Right renal pelvis (tissue), 4 donors: ENCODE results near the gene TAF6. TPM values are rescaled to one million over a fixed set of nuclear protein-coding genes. Genes with fewer than 3 reads are reported as not detected.
A peak's percentile ranks its signal among the peaks of the same experiment; 100 is the strongest.

ENCODE experiments used
- DNase-seq, 4 donors: peaks; one replicate each; pipeline ENCODE4 v3.0.0-alpha.2; 2013; ENCODE audit warnings: low read depth in 4 of 4, low spot score in 3 of 4, missing footprints in 1 of 4
- polyA plus RNA-seq, 4 donors: library from polyadenylated mRNA; unstranded; fragments of 120-200 nt; gene quantifications; one replicate each; pipeline ENCODE4 v1.2.1, GENCODE V29; 2013; ENCODE audit not compliant: insufficient read length in 4 of 4

Gene TAF6
- polyA plus RNA-seq, 4 donors, result 53.9 to 64.5 (median 60.1) TPM

DNA sequence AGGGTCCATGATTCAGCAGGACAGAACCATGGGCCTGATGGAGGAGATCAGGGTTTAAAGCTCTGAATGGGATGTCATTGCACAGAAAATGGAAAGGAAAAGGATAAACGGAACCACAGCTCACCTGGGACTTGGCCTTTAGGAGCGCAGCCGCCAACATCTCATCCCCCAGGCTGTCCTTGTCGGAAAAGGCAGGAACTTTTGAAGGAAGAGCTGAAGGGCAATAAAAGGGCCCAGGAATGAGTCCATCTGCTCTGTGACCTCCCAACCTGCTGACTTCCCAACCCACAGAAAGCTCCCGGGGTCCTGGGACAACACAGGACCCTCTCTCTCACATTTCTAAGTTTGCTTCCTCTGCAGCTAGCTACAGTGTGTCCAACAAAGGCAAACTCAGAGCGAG lies 43.7 kb downstream of the TAF6 start:
- no peak for DNase-seq

DNA sequence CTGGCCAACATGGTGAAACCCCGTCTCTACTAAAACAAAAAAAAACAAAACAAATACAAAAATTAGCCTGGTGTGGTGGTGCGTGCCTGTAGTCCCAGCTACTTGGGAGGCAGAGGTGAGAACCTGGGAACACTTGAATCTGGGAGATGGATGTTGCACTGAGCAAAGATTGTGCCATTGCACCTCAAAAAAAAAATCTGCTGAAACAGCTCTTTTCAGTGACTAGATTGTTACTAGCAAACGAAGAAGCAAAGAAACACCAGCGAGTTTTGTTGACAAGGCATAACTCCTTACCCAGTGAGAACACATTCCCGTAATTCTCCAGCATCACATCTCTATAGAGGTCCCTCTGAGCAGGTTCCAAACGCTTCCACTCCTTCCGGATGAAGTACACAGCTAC lies 44.3 kb downstream of the TAF6 start:
- no peak for DNase-seq

DNA sequence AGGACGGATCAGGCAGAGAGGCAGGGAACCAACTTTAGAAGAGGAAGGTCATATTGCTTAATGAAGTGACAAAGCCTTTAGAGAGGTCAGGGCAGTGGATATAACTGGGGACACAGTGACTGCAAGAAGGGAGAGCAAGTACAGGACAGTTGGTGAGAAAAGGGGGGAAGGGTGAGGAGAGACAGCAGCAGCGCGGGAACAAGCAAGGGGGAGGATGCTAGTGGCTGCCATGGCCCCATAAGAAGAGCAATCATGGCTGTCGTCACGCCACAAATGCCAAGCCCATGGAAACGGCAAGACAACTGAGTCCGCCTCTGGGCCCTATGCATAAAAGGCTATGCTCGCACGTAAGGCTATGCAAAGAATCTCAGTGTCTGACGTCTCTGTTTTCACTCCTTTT lies 46.7 kb downstream of the TAF6 start:
- no peak for DNase-seq

DNA sequence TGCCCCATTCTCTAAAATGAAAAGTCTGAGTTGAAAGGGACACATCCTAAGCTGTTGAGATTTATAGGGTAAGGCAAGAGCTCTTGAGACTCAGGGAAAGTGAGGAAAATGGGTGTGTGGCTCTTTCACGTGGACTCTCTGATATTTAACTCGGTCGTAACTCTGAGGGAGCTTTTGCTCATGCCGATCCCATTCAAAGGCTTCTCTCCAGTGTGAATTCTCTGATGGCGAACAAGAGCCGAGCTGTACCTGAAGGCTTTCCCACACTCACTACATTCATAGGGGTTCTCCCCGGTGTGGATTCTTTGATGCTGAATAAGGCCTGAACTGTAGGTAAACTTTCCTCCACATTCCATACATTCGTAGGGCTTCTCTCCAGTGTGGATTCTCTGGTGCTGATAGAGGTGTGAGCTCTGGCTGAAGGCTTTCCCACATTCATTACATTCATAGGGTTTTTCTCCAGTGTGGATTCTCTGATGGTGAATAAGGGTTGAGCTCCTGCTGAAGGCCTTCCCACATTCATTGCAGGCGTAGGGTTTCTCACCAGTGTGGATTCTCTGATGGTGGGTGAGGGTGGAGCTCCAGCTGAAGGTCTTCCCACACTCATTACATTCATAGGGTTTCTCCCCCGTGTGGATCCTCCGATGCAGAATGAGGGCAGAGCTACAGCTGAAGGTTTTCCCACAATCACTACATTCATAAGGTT lies 48.0 kb downstream of the TAF6 start:
- DNase-seq, result no peak

DNA sequence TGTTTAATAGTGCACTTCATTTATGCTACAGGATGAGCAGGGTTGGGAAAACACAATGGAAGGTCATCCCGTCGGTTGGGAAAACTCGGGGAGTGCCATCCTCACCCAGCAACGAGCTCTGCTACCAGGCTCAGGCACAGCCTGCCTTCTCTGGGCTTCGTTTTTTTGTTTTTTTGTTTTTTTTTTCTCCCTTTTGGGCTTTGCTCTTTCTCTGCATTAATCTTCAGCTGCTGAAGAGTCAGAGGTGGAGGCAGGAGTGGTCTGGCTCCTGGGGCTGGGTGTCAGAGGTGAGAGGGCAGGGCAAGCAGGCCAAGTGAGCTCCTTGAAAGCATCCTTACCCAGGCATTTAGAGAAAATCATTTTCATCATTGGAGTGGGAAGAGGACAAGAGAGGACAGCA lies 49.2 kb downstream of the TAF6 start:
- no peak for DNase-seq

DNA sequence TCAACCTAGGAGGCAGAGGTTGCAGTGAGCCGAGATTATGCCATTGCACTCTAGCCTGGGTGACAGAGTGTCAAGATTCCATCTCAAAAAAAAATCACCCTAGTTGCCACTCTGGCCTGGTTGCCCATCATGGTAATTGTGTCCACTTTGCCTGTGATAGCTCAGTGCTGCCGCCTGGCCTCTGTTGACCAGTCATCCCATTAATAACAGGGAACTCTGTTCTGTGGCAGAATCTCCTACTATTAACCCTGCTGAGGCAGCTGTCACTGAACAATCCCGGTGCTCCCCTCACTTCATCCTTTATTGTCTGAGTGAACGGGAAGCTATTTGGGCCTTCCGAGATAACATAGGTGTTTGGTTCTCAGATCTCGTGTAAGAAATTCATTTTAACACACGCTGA lies 52.2 kb downstream of the TAF6 start:
- DNase-seq, result no peak

DNA sequence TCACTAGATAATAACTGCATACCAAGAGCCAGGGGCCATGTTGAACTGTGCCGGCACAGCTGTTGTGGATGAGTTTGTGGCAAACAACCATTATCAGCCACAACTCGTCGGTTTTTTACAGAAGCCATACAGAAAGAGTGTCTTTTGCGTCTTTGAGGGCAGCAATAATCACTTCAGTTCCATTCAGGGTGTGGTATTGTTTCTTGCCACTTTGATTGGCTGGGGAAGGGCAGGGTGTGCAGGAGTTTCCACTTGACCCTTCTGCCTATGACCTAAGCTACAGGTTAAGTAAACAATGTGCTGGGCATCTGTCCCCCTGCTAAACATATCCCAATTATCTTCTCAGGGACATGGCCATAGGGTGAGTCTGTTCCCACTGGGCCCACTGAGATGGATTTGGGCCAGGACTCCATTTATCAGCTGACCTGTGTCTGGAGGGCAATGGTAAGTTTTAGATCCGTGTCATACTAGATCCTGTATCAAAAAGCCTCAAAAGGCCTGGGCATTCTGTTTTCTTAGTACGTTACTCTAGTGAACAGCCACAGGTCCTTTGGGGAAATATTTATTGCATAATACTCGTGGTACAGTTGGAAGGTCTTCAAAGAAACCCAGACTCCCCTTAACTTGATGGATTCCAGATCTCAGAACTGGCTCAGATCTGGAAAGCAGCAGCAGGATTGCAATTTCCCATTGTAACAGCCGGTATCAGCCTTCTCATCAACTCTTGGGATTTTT lies 53.5 kb downstream of the TAF6 start:
- DNase-seq, result peak in 2 of 4 donors; percentile 44 to 49

DNA sequence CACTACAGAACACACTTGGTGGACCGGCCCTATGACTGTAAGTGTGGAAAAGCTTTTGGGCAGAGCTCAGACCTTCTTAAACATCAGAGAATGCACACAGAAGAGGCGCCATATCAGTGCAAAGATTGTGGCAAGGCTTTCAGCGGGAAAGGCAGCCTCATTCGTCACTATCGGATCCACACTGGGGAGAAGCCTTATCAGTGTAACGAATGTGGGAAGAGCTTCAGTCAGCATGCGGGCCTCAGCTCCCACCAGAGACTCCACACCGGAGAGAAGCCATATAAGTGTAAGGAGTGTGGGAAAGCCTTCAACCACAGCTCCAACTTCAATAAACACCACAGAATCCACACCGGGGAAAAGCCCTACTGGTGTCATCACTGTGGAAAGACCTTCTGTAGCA lies 55.0 kb downstream of the TAF6 start:
- DNase-seq, result no peak

DNA sequence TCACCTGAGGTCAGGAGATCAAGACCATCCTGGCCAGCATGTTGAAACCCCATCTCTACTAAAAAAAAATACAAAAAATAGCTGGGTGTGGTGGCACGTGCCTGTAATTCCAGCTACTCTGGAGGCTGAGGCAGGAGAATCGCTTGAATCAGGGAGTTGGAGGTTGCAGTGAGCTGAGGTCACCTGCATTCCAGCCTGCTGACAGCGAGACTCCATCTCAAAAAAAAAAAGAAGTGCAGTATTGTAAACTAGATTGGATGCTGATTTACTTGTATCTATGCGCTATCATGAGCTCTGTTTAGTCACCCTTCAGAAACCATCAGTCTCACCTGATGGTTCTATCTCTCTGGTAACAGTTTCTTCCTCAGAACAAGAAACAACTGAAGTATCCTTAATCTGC lies 55.8 kb downstream of the TAF6 start:
- DNase-seq, result no peak

DNA sequence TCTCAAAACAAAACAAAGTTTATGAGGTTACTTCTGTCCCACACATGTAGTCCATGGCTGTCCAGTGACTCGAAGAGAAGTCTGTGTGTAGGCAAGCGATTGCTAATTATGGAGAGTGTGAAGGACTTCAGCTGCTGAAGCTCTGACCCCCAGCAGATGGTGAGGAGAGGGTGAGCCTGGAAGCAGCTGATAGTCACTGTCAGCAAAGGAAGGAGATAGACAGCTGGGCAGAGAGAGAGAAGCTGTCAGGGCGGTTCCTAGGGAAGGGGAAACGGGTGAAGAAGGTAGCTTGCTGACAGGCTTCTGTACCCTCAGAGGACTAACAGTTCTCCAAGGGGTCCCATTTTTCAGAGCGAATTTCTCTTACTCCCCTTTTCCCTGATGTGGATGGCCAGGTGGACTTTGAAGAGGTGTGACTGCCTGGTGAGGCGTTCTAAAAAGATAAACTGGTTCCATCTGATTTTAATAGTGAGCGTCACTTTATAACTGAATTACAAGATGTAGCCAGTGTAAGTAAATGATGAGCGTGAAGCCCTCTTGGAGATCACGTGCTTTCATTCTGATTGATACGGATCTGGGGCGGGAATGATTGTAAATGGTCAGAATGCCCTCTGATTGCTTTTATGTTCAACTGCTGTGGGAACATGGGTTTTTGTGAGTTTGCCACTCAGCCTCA lies 57.5 kb downstream of the TAF6 start:
- DNase-seq, result no peak

DNA sequence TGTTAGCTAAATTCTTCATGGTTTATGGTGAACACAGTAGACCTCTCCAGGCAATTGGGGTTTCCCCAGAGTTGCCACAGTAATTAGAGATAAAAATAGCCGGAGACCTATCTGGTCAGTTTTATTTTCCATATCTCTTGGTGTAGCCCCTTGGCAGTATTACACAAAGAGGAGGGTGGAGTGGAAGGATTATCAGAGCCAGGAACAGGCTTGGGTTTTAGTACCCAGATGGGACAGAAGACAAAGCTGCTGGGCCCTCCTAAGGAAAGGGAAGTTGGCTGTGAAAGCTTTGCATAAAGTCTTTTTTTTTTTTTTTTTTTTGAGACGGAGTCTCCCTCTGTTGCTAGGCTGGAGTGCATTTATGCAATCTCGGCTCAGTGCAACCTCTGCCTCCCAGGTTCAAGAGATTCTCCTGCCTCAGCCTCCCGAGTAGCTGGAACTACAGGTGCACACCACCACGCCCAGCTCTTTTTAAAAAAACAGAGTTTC lies 59.9 kb downstream of the TAF6 start:
- no peak for DNase-seq

Other genes with a start within 250 kb of the TAF6 start
- not detected for gene OR2AE1, start 242.3 kb downstream of the TAF6 start, polyA plus RNA-seq
- gene TRIM4, start 199.8 kb downstream of the TAF6 start, polyA plus RNA-seq, result 10 to 100 TPM; 34.8 to 44.8 (median 36.2) TPM
- 1 to 10 TPM in 3 of 4 donors, under 1 TPM in 1; 0.60 to 1.4 (median 1.1) TPM for gene GJC3, start 189.7 kb downstream of the TAF6 start, polyA plus RNA-seq
- gene AZGP1, start 143.3 kb downstream of the TAF6 start, polyA plus RNA-seq, result 10 to 100 TPM; 47.6 to 77.5 (median 61.3) TPM
- 10 to 100 TPM; 47.3 to 57.0 (median 50.4) TPM for gene ZKSCAN1, start 103.8 kb downstream of the TAF6 start, polyA plus RNA-seq
- gene ZSCAN21, start 69.6 kb downstream of the TAF6 start, polyA plus RNA-seq, result 10 to 100 TPM; 20.4 to 21.8 (median 21.5) TPM
- gene ZNF3, start 37.6 kb downstream of the TAF6 start, polyA plus RNA-seq, result 10 to 100 TPM; 45.5 to 53.9 (median 53.3) TPM
- gene COPS6, start 30.4 kb downstream of the TAF6 start, polyA plus RNA-seq, result 100 to 1,000 TPM; 127 to 138 (median 134) TPM
- gene MCM7, start 18.0 kb downstream of the TAF6 start, polyA plus RNA-seq, result 100 to 1,000 TPM; 136 to 158 (median 148) TPM
- gene AP4M1, start 17.7 kb downstream of the TAF6 start, polyA plus RNA-seq, result 10 to 100 TPM; 23.7 to 36.2 (median 31.5) TPM
- gene CNPY4, start 276 bp upstream of the TAF6 start, polyA plus RNA-seq, result 10 to 100 TPM; 35.7 to 49.0 (median 43.3) TPM
- 1 to 10 TPM; 1.2 to 2.6 (median 1.5) TPM for gene MBLAC1, start 7.6 kb upstream of the TAF6 start, polyA plus RNA-seq
- 100 to 1,000 TPM in 2 of 4 donors, 10 to 100 TPM in 2; 90.5 to 126 (median 97.4) TPM for gene LAMTOR4, start 29.6 kb upstream of the TAF6 start, polyA plus RNA-seq
- gene TRAPPC14, start 39.4 kb upstream of the TAF6 start, polyA plus RNA-seq, result 10 to 100 TPM; 20.2 to 24.5 (median 21.3) TPM
- gene GAL3ST4, start 49.3 kb upstream of the TAF6 start, polyA plus RNA-seq, result 1 to 10 TPM; 5.7 to 7.1 (median 6.4) TPM
- 10 to 100 TPM in 1 of 4 donors, 1 to 10 TPM in 3; 8.7 to 14.5 (median 9.3) TPM for gene GPC2, start 58.0 kb upstream of the TAF6 start, polyA plus RNA-seq
- gene STAG3, start 58.6 kb upstream of the TAF6 start, polyA plus RNA-seq, result 10 to 100 TPM; 11.7 to 16.6 (median 12.9) TPM
- 1 to 10 TPM; 3.7 to 4.7 (median 4.4) TPM for gene PVRIG, start 100.6 kb upstream of the TAF6 start, polyA plus RNA-seq
- 1 to 10 TPM; 6.9 to 7.8 (median 7.7) TPM for gene SPDYE3, start 188.3 kb upstream of the TAF6 start, polyA plus RNA-seq
- 10 to 100 TPM; 24.8 to 38.3 (median 29.2) TPM for gene PILRB, start 238.8 kb upstream of the TAF6 start, polyA plus RNA-seq